Limb (tissue), 2 donors: ENCODE measurements around the gene NR5A1.

Experiments used
- DNase-seq, 2 donors: peaks; one replicate each; pipeline ENCODE4 v3.0.0-alpha.2; 2016; ENCODE audit errors: extremely low spot score in 2 of 2

Gene NR5A1

DNA sequence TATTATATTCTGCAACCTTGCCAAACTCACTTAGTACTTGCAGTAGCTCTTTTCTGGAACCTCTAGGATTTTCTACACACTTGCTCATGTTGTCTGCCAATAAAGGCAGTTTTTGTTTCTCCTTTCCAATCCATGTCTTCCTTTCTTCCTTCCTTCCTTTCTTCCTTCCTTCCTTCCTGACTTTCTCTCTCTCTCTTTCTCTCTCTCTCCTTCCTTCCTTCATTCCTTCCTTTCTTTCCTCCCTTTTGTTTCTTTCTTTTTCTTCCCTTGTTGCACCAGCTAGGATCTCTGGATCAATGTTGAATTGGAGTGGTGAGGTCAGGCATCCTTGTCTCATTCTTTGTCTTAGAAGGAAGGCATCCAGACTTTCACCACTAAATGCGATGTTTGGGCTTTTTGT, 44.5 kb downstream of the NR5A1 start:
- no peak for DNase-seq

GRCh38 chr9:124458441-124458840, 48.8 kb downstream of the NR5A1 start:
- DNase-seq, result no peak

GRCh38 chr9:124457887-124458431, 49.2 kb downstream of the NR5A1 start:
- DNase-seq, result no peak

GRCh38 chr9:124457079-124457886, 49.9 kb downstream of the NR5A1 start:
- no peak for DNase-seq

DNA sequence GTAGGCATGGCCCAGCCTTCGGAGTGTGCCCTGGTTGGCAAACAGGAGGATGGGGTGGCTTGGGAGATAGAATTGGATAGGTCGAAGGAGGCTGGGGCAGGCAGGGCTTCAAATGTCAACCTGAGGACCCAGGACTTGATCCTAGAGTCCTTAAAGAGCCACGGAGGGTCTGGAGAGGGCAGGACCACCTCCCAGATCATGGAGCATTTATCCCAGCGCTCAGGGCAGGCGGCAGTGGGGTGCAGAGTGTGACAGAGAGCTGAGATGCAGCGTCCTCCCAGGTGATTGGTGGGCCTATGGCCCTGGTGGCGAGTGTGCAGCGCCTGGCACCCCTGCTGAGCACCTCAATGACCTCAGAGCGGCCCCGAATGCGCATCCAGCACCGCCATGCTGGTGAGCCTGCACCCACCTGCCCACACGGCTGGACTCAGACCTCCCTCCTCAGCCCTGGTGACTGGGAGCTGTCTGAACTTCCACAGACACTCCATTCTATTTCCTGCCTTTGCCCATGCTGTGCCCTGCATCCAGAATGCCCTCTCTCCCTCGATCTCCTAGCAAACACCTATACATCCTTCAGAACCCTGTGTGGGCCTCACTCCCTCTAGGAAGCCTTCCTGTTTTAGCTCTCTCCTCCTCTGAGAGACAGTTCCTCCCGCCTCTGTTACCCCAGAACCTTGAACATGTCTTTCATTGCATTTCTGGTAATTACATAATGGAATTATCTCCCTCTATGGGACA, 50.7 kb downstream of the NR5A1 start:
- no peak for DNase-seq

GRCh38 chr9:124455820-124456219, 51.4 kb downstream of the NR5A1 start:
- no peak for DNase-seq

- DNase-seq, result no peak
These were observed 52.3 kb downstream of the NR5A1 start for GRCh38 chr9:124454791-124455443.

DNA sequence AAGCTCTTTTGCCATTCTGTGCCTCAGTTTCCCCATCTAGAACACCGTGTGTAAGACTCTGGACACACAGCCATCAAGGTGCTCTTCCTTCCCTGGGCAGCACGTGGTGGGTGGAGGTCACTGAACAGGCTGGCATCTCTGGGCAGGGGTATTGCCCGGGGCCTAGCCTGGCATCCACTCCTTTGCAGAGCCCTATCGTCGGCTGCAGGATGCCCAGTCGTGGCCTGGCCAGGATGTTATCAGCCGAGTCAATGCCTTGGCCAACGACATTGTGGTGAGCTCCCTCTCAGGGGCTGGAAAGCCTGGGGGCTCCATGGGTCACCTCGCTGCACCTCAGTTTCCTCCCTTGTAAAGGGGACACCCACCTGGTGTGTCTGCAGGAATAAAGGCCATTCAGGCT, 52.9 kb downstream of the NR5A1 start:
- no peak for DNase-seq

- DNase-seq, result no peak
These were observed 53.5 kb downstream of the NR5A1 start for GRCh38 chr9:124453586-124454191.

DNA sequence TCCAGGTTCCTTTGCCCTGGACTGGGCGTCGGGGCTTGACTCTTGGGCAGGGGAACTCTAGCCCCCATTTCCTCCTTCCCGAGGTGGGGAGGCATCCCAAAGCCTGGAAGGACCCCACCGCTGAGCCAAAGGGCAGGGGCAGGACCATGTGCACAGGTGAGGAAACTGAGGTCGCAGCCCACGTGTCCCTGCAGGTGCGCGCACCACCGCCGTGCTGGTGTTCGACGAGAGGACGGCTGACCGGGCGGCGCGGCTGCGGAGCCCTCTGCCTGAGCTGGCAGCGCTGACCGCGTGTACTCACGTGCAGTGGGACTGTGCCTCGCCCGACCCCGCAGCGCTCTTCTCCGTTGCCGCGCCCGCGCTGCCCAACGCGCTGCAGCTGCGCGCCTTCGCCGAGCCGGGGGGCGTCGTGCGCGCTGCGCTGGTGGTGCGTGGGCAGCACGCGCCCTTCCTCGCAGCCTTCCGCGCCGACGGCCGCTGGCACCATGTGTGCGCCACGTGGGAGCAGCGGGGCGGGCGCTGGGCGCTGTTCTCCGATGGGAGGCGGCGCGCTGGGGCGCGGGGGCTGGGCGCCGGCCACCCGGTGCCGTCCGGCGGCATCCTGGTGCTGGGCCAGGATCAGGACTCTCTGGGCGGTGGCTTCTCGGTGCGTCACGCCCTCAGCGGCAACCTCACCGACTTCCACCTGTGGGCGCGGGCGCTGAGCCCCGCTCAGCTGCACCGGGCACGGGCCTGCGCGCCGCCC, 54.2 kb downstream of the NR5A1 start:
- no peak for DNase-seq

GRCh38 chr9:124452326-124452725, 54.9 kb downstream of the NR5A1 start:
- DNase-seq, result no peak

DNA sequence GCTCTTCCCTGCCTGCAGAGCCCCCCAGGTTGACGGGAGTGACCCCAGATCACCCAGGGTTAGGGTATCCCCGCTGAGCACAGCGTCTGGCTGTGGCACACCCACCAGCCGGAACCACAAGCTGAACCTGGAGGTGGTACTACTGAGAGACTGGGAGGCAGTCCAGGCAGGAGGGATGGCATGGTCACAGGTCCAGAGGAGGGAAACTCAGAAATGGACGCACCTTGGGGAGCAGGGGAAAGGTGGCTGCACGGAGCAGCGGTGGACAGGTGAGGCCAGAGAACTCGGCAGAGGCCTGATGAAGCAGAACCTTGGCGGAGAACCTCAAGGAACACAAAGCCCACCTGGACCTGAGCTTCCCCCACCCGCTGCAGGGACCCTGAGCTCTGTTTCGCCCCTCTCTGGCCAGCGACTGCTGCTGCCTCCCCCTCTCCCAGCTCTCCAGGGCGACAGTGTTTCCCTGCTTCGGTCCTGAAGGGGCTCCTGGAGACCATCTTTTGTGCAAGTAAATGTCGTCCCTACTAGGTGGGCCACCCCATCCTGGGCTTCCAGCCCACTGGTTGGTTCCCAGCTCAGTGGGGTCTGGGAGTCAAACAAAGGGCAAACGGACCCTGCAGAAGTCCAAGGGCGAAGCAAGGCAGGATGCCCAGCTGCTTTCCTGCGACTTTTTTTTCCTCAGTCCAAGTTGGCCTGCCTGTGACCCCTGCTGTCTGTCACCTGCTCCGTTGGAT, 56.1 kb downstream of the NR5A1 start:
- DNase-seq, result no peak

DNA sequence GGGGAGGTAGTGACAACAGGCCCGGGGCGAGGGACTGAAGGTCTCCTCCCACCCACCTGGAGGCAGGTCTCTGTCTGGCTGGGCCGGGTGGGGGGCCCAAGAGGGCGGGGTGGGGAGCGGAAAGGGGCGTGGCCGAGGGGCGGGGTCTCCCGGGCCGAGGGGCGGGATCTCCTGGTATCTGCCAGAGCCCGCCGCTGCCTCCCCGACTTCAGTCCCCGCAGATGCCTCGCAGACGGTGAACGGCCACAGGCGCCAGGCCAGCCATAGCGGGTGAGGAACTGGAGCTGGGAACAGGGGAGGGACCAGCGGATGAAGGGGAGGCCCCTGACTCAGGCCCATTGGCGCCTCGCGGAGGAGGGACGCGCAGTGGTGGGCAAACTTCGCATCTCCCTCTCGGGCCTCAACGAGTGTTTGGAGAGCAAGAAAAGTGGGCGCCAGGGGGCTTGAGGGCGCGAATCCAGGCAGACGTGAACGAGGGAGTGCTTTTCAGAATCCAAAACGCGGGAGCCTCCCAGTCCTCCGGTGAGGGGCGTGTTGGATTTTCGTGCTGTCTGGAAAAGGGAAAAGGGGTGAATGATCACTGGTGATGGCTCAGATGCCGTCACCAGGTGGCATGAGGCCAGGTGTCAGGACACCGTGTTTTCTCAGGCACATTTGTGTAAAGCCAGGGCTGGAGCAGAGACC, 56.8 kb downstream of the NR5A1 start, which contains the start of gene ADGRD2:
Gene ADGRD2, plus strand, starts transcription at position 211 of the 684 bp plus-strand sequence. CDS start 1,216 bp downstream, outside the sequence.
- peak; percentile 12 to 72 for DNase-seq

GRCh38 chr9:124449381-124450151, 57.6 kb downstream of the NR5A1 start:
- no peak for DNase-seq

- DNase-seq, result no peak
These were observed 59.2 kb downstream of the NR5A1 start for GRCh38 chr9:124448019-124448418.

DNA sequence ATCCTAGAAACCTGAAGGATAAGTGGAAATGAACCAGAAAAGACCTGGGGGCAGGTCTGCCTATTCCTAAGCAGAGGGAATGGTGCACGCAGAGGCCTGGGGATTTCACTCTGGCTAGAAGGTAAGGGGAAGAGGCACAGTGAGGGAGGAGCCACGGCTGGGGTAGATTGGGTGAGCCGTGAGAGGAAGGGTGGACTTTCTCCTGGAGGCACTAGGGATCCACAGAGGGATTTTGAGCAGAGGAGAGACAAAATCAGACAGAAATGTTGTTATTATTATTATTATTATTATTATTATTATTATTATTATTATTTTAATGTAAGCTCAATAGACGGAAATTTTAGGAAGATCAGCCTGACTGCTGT, 59.9 kb downstream of the NR5A1 start:
- no peak for DNase-seq

GRCh38 chr9:124444166-124444565, 63.0 kb downstream of the NR5A1 start:
- DNase-seq, result no peak

DNA sequence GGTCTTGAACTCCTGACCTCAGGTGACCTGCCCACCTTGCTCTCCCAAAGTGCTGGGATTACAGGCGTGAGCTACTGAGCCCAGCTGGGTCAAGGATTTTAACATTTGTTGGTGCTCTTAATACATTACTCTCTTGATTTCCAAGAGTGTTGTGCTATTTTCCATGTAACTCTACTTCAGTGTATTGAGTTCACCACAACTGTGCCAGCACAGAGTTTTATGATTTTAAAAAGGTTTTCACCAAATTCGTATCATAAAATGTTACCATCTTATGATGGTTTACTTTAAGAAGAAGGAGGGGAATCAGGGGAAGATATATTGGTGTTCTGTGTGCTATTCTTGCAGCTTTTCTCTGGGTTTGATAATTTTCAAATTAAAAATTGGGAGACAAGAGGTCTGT, 63.6 kb downstream of the NR5A1 start:
- no peak for DNase-seq

- DNase-seq, result no peak
These were observed 64.4 kb downstream of the NR5A1 start for GRCh38 chr9:124442826-124443225.
